HepG2 (cell line): ENCODE measurements around the gene VSNL1. TPM values are rescaled to one million over a fixed set of nuclear protein-coding genes. Genes with fewer than 3 reads are reported as not detected.
A peak's percentile ranks its signal among the peaks of the same experiment; 100 is the strongest.

ENCODE experiments used
- BCL6 ChIP-seq: IDR thresholded peaks from 2 replicates; pipeline ENCODE4 v1.6.1; 2016; ENCODE audit warnings: missing genetic modification reagents, missing compliant biosample characterization
- CAMTA2 ChIP-seq: sonication (generic); formaldehyde crosslinking; IDR thresholded peaks from 2 replicates; pipeline ENCODE4 v1.4.0; 2020; ENCODE audit warnings: mild to moderate bottlenecking, missing genetic modification reagents, borderline replicate concordance
- CREM ChIP-seq, 2 experiments: sonication (generic) in 1 of 2; formaldehyde crosslinking in 1 of 2; IDR thresholded peaks; 2 replicates each; pipeline versions ENCODE4 v1.4.0 to v1.6.1; 2016 to 2020; ENCODE audit warnings: antibody characterized with exemption in 1 of 2, mild to moderate bottlenecking in 1 of 2, missing genetic modification reagents in 1 of 2
- DPF2 ChIP-seq: sonication (generic); formaldehyde crosslinking; IDR thresholded peaks from 2 replicates; pipeline ENCODE4 v1.4.0; 2020; ENCODE audit warnings: mild to moderate bottlenecking, low read depth, missing genetic modification reagents, borderline replicate concordance
- ERF ChIP-seq: IDR thresholded peaks from 2 replicates; pipeline ENCODE4 v1.6.1; 2018; ENCODE audit warnings: missing biosample characterization, missing genetic modification reagents
- FOSL2 ChIP-seq: sonication (generic); formaldehyde crosslinking; IDR thresholded peaks from 2 replicates; pipeline ENCODE4 v1.4.0; 2020; ENCODE audit warnings: missing genetic modification reagents
- FOXA1 ChIP-seq, 2 experiments: fragments of 450-650 bp in 1 of 2; sonication (generic) in 1 of 2; formaldehyde crosslinking in 1 of 2; IDR thresholded peaks; 2 replicates each; pipeline versions ENCODE4 v1.4.0 to v1.6.1; 2016 to 2020; ENCODE audit warnings: missing genetic modification reagents in 1 of 2
- HOXA5 ChIP-seq: sonication (generic); formaldehyde crosslinking; IDR thresholded peaks from 2 replicates; pipeline ENCODE4 v1.4.0; 2020; ENCODE audit warnings: missing genetic modification reagents
- MAFF ChIP-seq: IDR thresholded peaks from 2 replicates; pipeline ENCODE4 v1.6.1; 2011; ENCODE audit warnings: low read depth, low read length, improper control_type of control experiment
- MED8 ChIP-seq: sonication (generic); formaldehyde crosslinking; IDR thresholded peaks from 2 replicates; pipeline ENCODE4 v1.8.1; 2023; ENCODE audit warnings: mild to moderate bottlenecking, missing genetic modification reagents; ENCODE audit not compliant: insufficient replicate concordance
- POLR2A ChIP-seq, 2 experiments: IDR thresholded peaks; 2 replicates each; pipeline ENCODE4 v1.6.1; 2011; ENCODE audit warnings: low read depth in 2 of 2, low read length in 2 of 2, mild to moderate bottlenecking in 1 of 2, moderate library complexity in 1 of 2; ENCODE audit not compliant: insufficient read depth in 1 of 2
- TCF7L2 ChIP-seq: IDR thresholded peaks from 2 replicates; pipeline ENCODE4 v1.6.1; 2011; ENCODE audit warnings: mild to moderate bottlenecking, low read depth, low read length, moderate library complexity
- TGIF2 ChIP-seq: IDR thresholded peaks from 2 replicates; pipeline ENCODE4 v1.6.1; 2016; ENCODE audit warnings: control low read depth, missing compliant biosample characterization
- ZNF256 ChIP-seq: sonication (generic); formaldehyde crosslinking; conservative IDR thresholded peaks from 2 replicates; pipeline ENCODE4 v1.4.0; 2020; ENCODE audit warnings: missing genetic modification reagents
- ZNF317 ChIP-seq: sonication (generic); formaldehyde crosslinking; IDR thresholded peaks from 2 replicates; pipeline ENCODE4 v1.5.0; 2020; ENCODE audit warnings: mild to moderate bottlenecking, missing genetic modification reagents
- ZNF607 ChIP-seq: sonication (generic); formaldehyde crosslinking; IDR thresholded peaks from 2 replicates; pipeline ENCODE4 v1.5.1; 2020; ENCODE audit warnings: missing genetic modification reagents, mild to moderate bottlenecking, borderline replicate concordance
- polyA plus RNA-seq, 8 experiments: library from polyadenylated mRNA; depleted of rRNA in 3 of 8; stranded (reverse) in 7 of 8; unstranded in 1 of 8; fragments of >200 nt; fragmentation: Illumina TruSeq in 4 of 8; extraction: Trizol in 4 of 8; gene quantifications; 2 replicates each; pipeline versions ENCODE4 v1.2.1 to v1.2.3, GENCODE V29; 2011 to 2016; ENCODE audit warnings: low read depth in 4 of 8, missing spikeins in 1 of 8, mixed read lengths in 1 of 8; ENCODE audit not compliant: insufficient read depth in 1 of 8
- total RNA-seq, 5 experiments: library from RNA; depleted of rRNA; stranded (reverse); fragments of >200 nt; fragmentation: Illumina TruSeq; extraction: Trizol; gene quantifications; 2 replicates each; pipeline ENCODE4 v1.2.3, GENCODE V29; 2016; ENCODE audit warnings: low read depth in 1 of 5
- TF ChIP-seq, protein P1 (sequence below): IDR thresholded peaks from 2 replicates; pipeline ENCODE4 v1.6.1; 2016; ENCODE audit warnings: mild to moderate bottlenecking
- TF ChIP-seq, protein P2 (sequence below): sonication (generic); IDR thresholded peaks from 2 replicates; pipeline ENCODE4 v1.6.1; 2016; ENCODE audit warnings: low read depth, borderline replicate concordance
- TF ChIP-seq, protein P3 (sequence below): sonication (generic); formaldehyde crosslinking; IDR thresholded peaks from 2 replicates; pipeline ENCODE4 v1.4.0; 2020; ENCODE audit warnings: mild to moderate bottlenecking, missing genetic modification reagents
- TF ChIP-seq, protein P4 (sequence below): sonication (generic); formaldehyde crosslinking; IDR thresholded peaks from 2 replicates; pipeline ENCODE4 v1.5.0; 2020; ENCODE audit warnings: mild to moderate bottlenecking, missing genetic modification reagents

Gene VSNL1
- total and polyA plus RNA-seq, 2 of the 13 experiments (the other 11 are each of a cell fraction or from before 2014, with no cell fraction given) = 63.2 to 95.9 TPM

DNA sequence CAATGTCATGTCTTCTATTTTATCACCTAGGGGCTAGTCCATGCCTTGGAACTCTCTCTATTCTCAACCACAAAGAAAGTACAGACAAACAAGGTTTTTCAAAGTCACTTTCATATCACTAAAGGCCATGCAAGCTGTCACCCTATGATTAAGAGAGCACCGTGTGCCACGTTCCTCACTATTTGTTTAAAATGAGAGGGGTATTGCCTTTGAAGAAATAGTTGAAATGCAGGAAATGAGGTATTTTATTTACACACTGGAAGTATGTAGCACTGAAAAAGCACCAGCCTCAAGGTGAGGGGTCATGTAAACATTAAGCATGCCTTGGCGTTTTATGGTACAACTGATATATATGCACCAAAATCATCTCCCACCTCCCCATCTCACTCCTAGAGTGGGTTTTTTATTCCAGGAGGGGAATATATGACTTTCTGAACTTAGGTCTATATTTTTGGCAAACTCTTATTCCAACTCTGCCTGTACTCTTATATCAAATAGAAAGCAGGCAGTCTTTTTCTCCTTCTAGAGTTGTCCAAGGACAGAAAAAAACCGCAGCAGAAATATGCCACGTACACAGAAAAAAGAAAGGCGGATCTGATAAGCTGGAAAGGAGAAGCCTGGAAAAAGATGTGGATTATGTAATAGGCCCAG, 53.5 kb downstream of the VSNL1 start (continued):
- TF ChIP-seq CREM (IDR thresholded peaks at IDR 0.05) (peak; percentile 96), CREM (CRISPR knock-in tag; IDR thresholded peaks at IDR 0.05) (no peak), MAFF (0 out of 2 replicates have a peak, but pooled peaks have one; percentile 18), TCF7L2 (peak; percentile 72), POLR2A (IDR thresholded peaks at IDR 0.05; ENCODE audit: insufficient read depth in 1 of 2, low read depth in 2 of 2, low read length in 2 of 2) (no peak), ZNF607 (CRISPR knock-in tag) (peak; percentile 62; the same call in 1 of the 2 replicates), FOSL2 (CRISPR knock-in tag) (peak; percentile 89), TGIF2 (CRISPR knock-in tag) (peak; percentile 96), HOXA5 (CRISPR knock-in tag) (peak; percentile 90; the same call in 1 of the 2 replicates), MED8 (CRISPR knock-in tag) (no peak), BCL6 (peak; percentile 99), CAMTA2 (no peak), FOXA1 (IDR thresholded peaks at IDR 0.05) (peak; percentile 80), FOXA1 (CRISPR knock-in tag; IDR thresholded peaks at IDR 0.05) (peak; percentile 93), ERF (CRISPR knock-in tag) (peak; percentile 97), ZNF256 (CRISPR knock-in tag) (no peak), DPF2 (CRISPR knock-in tag) (peak; percentile 87), ZNF317 (CRISPR knock-in tag) (peak; percentile 44; the same call in 1 of the 2 replicates)
- TF ChIP-seq, protein P1, sequence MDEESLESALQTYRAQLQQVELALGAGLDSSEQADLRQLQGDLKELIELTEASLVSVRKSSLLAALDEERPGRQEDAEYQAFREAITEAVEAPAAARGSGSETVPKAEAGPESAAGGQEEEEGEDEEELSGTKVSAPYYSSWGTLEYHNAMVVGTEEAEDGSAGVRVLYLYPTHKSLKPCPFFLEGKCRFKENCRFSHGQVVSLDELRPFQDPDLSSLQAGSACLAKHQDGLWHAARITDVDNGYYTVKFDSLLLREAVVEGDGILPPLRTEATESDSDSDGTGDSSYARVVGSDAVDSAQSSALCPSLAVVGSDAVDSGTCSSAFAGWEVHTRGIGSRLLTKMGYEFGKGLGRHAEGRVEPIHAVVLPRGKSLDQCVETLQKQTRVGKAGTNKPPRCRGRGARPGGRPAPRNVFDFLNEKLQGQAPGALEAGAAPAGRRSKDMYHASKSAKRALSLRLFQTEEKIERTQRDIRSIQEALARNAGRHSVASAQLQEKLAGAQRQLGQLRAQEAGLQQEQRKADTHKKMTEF (CRISPR knock-in tag) = peak; percentile 98
- TF ChIP-seq, protein P2, sequence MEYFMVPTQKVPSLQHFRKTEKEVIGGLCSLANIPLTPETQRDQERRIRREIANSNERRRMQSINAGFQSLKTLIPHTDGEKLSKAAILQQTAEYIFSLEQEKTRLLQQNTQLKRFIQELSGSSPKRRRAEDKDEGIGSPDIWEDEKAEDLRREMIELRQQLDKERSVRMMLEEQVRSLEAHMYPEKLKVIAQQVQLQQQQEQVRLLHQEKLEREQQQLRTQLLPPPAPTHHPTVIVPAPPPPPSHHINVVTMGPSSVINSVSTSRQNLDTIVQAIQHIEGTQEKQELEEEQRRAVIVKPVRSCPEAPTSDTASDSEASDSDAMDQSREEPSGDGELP = peak; percentile 71; the same call in 1 of the 2 replicates
- TF ChIP-seq, protein P3, sequence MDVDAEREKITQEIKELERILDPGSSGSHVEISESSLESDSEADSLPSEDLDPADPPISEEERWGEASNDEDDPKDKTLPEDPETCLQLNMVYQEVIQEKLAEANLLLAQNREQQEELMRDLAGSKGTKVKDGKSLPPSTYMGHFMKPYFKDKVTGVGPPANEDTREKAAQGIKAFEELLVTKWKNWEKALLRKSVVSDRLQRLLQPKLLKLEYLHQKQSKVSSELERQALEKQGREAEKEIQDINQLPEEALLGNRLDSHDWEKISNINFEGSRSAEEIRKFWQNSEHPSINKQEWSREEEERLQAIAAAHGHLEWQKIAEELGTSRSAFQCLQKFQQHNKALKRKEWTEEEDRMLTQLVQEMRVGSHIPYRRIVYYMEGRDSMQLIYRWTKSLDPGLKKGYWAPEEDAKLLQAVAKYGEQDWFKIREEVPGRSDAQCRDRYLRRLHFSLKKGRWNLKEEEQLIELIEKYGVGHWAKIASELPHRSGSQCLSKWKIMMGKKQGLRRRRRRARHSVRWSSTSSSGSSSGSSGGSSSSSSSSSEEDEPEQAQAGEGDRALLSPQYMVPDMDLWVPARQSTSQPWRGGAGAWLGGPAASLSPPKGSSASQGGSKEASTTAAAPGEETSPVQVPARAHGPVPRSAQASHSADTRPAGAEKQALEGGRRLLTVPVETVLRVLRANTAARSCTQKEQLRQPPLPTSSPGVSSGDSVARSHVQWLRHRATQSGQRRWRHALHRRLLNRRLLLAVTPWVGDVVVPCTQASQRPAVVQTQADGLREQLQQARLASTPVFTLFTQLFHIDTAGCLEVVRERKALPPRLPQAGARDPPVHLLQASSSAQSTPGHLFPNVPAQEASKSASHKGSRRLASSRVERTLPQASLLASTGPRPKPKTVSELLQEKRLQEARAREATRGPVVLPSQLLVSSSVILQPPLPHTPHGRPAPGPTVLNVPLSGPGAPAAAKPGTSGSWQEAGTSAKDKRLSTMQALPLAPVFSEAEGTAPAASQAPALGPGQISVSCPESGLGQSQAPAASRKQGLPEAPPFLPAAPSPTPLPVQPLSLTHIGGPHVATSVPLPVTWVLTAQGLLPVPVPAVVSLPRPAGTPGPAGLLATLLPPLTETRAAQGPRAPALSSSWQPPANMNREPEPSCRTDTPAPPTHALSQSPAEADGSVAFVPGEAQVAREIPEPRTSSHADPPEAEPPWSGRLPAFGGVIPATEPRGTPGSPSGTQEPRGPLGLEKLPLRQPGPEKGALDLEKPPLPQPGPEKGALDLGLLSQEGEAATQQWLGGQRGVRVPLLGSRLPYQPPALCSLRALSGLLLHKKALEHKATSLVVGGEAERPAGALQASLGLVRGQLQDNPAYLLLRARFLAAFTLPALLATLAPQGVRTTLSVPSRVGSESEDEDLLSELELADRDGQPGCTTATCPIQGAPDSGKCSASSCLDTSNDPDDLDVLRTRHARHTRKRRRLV (CRISPR knock-in tag) = no peak
- TF ChIP-seq, protein P4, sequence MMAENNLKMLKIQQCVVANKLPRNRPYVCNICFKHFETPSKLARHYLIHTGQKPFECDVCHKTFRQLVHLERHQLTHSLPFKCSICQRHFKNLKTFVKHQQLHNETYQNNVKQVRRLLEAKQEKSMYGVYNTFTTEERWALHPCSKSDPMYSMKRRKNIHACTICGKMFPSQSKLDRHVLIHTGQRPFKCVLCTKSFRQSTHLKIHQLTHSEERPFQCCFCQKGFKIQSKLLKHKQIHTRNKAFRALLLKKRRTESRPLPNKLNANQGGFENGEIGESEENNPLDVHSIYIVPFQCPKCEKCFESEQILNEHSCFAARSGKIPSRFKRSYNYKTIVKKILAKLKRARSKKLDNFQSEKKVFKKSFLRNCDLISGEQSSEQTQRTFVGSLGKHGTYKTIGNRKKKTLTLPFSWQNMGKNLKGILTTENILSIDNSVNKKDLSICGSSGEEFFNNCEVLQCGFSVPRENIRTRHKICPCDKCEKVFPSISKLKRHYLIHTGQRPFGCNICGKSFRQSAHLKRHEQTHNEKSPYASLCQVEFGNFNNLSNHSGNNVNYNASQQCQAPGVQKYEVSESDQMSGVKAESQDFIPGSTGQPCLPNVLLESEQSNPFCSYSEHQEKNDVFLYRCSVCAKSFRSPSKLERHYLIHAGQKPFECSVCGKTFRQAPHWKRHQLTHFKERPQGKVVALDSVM (CRISPR knock-in tag) = no peak
